ENCODE measurements around the gene ARMC12. TPM values are rescaled to one million over a fixed set of nuclear protein-coding genes. Genes with fewer than 3 reads are reported as not detected.

Gene ARMC12
- total and polyA plus RNA-seq, 10 of the 15 experiments (the other 5 are each of a cell fraction or from before 2014, with no cell fraction given): 0.10 to 1.6 (median 0.62) TPM

DNA sequence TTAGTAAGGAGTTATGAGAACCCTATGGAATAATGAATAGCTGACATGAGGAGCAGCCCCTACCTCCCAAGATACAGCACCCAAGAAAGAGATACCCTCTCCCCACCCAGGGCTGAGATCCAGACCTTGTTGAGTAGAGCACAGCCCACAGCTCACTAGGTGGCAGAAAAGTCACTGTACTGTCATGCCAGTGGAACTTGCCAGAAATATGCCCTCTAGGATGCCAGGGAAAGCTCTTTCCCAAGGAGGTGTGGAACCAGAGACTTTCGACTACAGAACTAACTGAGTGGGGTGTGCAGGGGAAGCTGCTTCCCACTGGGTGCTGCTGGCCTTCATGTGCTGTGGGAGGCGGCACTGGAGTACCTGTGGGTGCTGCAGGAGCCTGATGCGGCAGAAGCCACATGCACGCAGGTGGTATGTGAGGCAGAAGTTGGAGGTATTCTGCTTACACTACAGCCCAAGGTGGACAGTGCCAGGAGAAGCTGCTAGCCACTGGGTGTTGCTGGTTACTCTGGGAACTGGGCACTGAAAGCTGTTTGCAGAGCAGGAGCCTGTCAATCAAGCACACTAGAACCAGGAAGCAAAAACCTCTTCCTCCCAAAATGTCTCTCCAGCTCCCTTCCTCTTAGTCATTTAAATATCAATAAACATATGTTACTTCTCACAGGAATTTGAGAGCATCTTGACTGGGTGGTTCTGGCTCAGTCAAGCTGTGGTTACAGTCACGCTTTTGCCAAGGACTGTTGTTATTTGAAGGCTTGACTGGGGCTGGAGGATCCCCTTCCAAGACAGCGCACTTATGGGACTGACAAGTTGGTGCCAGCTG is 17.8 kb downstream of the ARMC12 start:
- intact Hi-C loops (cut with micrococcal nuclease; ENCODE audit: unreplicated experiment): no loop called here
- H3K4me3 ChIP-seq: no peak overlapping the region
- CTCF ChIA-PET: interaction anchor here (1.3 kb wide), 1 partner anchor 18 kb away, joined by 4 read pairs; the partner anchor contains the start of gene ARMC12
- no peak overlapping the region for H3K27ac ChIP-seq (ENCODE audit: control insufficient read depth, insufficient read depth)
- SMC1A ChIA-PET (ENCODE audit: uncharacterized antibody, unreplicated experiment): interaction anchor here (0.8 to 1.0 kb wide), 2 partner anchors 182 to 219 kb away, joined by 3 read pairs; no protein-coding TSS in a partner anchor
- no peak overlapping the region for H3K4me2 ChIP-seq (ENCODE audit: control insufficient read depth, insufficient read depth)
- no peak for DNase-seq (ENCODE audit: low read depth, low spot score)
- in situ Hi-C loops (cut with MboI): no loop called here
- no TSS peak for BruUV-seq (replicated peaks)
- H3K9ac ChIP-seq (ENCODE audit: control insufficient read depth, insufficient read depth, low read length): no peak overlapping the region
- H4K20me1 ChIP-seq (ENCODE audit: control insufficient read depth, insufficient read depth): no peaks in the 10 kb centered on the region
- H3K27me3 ChIP-seq (replicated peaks in 1 of 2; ENCODE audit: control insufficient read depth in 2 of 2, insufficient read depth in 2 of 2, low read length in 1 of 2): no peaks in the 10 kb centered on the region
- POLR2A ChIA-PET: no interaction called here
- no peak overlapping the region for H2AFZ ChIP-seq (ENCODE audit: control insufficient read depth, low read depth, low read length)
- RAD21 ChIA-PET (ENCODE audit: unreplicated experiment): interaction anchor here (1.0 to 1.6 kb wide), 2 partner anchors 18 to 224 kb away, joined by 5 to 7 read pairs; partner anchors contain the start of gene ARMC12
- H3K4me1 ChIP-seq (ENCODE audit: control insufficient read depth, insufficient read depth, low read length): peaks cover 22% of the 10 kb centered on the region
- TF ChIP-seq JUND (IDR thresholded peaks at IDR 0.05; ENCODE audit: low read depth, low read length) (no peak), SIN3A (IDR thresholded peaks at IDR 0.05; ENCODE audit: low read depth, low read length) (no peak)
- TF ChIP-seq, protein P1, sequence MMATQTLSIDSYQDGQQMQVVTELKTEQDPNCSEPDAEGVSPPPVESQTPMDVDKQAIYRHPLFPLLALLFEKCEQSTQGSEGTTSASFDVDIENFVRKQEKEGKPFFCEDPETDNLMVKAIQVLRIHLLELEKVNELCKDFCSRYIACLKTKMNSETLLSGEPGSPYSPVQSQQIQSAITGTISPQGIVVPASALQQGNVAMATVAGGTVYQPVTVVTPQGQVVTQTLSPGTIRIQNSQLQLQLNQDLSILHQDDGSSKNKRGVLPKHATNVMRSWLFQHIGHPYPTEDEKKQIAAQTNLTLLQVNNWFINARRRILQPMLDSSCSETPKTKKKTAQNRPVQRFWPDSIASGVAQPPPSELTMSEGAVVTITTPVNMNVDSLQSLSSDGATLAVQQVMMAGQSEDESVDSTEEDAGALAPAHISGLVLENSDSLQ (IDR thresholded peaks at IDR 0.05): peak; percentile 80
- TF ChIP-seq, protein P2, sequence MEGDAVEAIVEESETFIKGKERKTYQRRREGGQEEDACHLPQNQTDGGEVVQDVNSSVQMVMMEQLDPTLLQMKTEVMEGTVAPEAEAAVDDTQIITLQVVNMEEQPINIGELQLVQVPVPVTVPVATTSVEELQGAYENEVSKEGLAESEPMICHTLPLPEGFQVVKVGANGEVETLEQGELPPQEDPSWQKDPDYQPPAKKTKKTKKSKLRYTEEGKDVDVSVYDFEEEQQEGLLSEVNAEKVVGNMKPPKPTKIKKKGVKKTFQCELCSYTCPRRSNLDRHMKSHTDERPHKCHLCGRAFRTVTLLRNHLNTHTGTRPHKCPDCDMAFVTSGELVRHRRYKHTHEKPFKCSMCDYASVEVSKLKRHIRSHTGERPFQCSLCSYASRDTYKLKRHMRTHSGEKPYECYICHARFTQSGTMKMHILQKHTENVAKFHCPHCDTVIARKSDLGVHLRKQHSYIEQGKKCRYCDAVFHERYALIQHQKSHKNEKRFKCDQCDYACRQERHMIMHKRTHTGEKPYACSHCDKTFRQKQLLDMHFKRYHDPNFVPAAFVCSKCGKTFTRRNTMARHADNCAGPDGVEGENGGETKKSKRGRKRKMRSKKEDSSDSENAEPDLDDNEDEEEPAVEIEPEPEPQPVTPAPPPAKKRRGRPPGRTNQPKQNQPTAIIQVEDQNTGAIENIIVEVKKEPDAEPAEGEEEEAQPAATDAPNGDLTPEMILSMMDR (IDR thresholded peaks at IDR 0.05 in 2 of 3, conservative IDR thresholded peaks at IDR 0.05 in 1 of 3; ENCODE audit: control insufficient read depth in 2 of 3, extremely low read depth in 1 of 3, insufficient read depth in 1 of 3, low read depth in 3 of 3, low read length in 3 of 3): peak in 1 of 3 experiments; percentile 11; a peak in 1 of 6 replicates
- TF ChIP-seq, protein P3, sequence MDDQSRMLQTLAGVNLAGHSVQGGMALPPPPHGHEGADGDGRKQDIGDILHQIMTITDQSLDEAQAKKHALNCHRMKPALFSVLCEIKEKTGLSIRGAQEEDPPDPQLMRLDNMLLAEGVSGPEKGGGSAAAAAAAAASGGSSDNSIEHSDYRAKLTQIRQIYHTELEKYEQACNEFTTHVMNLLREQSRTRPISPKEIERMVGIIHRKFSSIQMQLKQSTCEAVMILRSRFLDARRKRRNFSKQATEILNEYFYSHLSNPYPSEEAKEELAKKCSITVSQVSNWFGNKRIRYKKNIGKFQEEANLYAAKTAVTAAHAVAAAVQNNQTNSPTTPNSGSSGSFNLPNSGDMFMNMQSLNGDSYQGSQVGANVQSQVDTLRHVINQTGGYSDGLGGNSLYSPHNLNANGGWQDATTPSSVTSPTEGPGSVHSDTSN (IDR thresholded peaks at IDR 0.05; ENCODE audit: insufficient replicate concordance, low read depth, low read length): peak; percentile 64
- H3K36me3 ChIP-seq (ENCODE audit: control insufficient read depth in 2 of 2, insufficient read depth in 2 of 2, low read length in 1 of 2): no peaks in the 10 kb centered on the region
- H3K79me2 ChIP-seq (ENCODE audit: control insufficient read depth, insufficient read depth, low read length): no peaks in the 10 kb centered on the region
- whole genome bisulfite sequencing (ENCODE audit: insufficient coverage, insufficient replicate concordance, low lambda C conversion rate, missing lambda C conversion rate): 65% methylated on average over 6 of the region's 6 CpGs
- no peak for FAIRE-seq
- ATAC-seq: no peak
- H3K9me3 ChIP-seq (replicated peaks; ENCODE audit: control insufficient read depth, insufficient read depth, low read length): peaks cover 3% of the 10 kb centered on the region; the same call in 2 of the 3 replicates

Data from GM12878 (cell line).